Measurements from ENCODE around the gene TRIM3. TPM values are rescaled to one million over a fixed set of nuclear protein-coding genes. Genes with fewer than 3 reads are reported as not detected.
A peak's percentile ranks its signal among the peaks of the same experiment; 100 is the strongest.

The TRIM3 gene
- polyA plus RNA-seq, 1 donor from 2014 or later, result 81.7 TPM

- H3K27ac ChIP-seq (ENCODE audit: low read length), result peak overlapping the region; percentile 95
- H3K9me3 ChIP-seq (ENCODE audit: low read length), result no peaks in the 10 kb centered on the region
- peaks cover 61% of the 10 kb centered on the region for H3K79me2 ChIP-seq (replicated peaks; ENCODE audit: insufficient read depth, low read length)
- H3K4me2 ChIP-seq (ENCODE audit: low read length), result peak overlapping the region; percentile 90
- H3K36me3 ChIP-seq (ENCODE audit: insufficient read depth, low read length), result no peaks in the 10 kb centered on the region
- no peaks in the 10 kb centered on the region for H3K9me2 ChIP-seq (ENCODE audit: insufficient read depth, low read length)
- TF ChIP-seq EP300 (conservative IDR thresholded peaks at IDR 0.05; ENCODE audit: poor library complexity, severe bottlenecking) (peak; percentile 55), MXI1 (conservative IDR thresholded peaks at IDR 0.05; ENCODE audit: poor library complexity, severe bottlenecking) (peak; percentile 45), CTCF (IDR thresholded peaks at IDR 0.05; ENCODE audit: poor library complexity, severe bottlenecking) (no peak), POLR2AphosphoS5 (IDR thresholded peaks at IDR 0.05) (peak; percentile 74), SMC3 (conservative IDR thresholded peaks at IDR 0.05; ENCODE audit: poor library complexity) (no peak), TAF1 (IDR thresholded peaks at IDR 0.05; ENCODE audit: low read depth) (peak; percentile 63)
- no peaks in the 10 kb centered on the region for H4K20me1 ChIP-seq (ENCODE audit: insufficient read depth)
- H3K4me3 ChIP-seq (ENCODE audit: low read length), result peak overlapping the region; percentile 68
- H3F3A ChIP-seq (ENCODE audit: insufficient read depth, low read length, poor library complexity, severe bottlenecking), result no peaks in the 10 kb centered on the region
- H3K9ac ChIP-seq (ENCODE audit: low read length), result peak overlapping the region; percentile 82
- H3K27me3 ChIP-seq (ENCODE audit: insufficient read depth, low read depth, low read length), result no peaks in the 10 kb centered on the region
- H2AFZ ChIP-seq (ENCODE audit: low read depth, low read length), result no peak overlapping the region
Observed at GRCh38 chr11:6405052-6405667, 68.6 kb downstream of the TRIM3 start.

GRCh38 chr11:6404342-6405051, 69.2 kb downstream of the TRIM3 start:
- Histone ChIP-seq H3K36me3 (ENCODE audit: insufficient read depth, low read length) (no peaks in the 10 kb centered on the region), H3K9ac (ENCODE audit: low read length) (peak overlapping the region; percentile 82), H3K27ac (ENCODE audit: low read length) (peak overlapping the region; percentile 95)

More at GRCh38 chr11:6404342-6405051, 69.2 kb downstream of the TRIM3 start:
- Histone ChIP-seq H3K27me3 (ENCODE audit: insufficient read depth, low read depth, low read length) (no peaks in the 10 kb centered on the region), H3K79me2 (replicated peaks; ENCODE audit: insufficient read depth, low read length) (peaks cover 55% of the 10 kb centered on the region), H3K9me3 (ENCODE audit: low read length) (no peaks in the 10 kb centered on the region), H3K9me2 (ENCODE audit: insufficient read depth, low read length) (no peaks in the 10 kb centered on the region), H2AFZ (ENCODE audit: low read depth, low read length) (no peak overlapping the region), H4K20me1 (ENCODE audit: insufficient read depth) (no peaks in the 10 kb centered on the region), H3K4me3 (ENCODE audit: low read length) (peak overlapping the region; percentile 68), H3K4me2 (ENCODE audit: low read length) (peak overlapping the region; percentile 90), H3F3A (ENCODE audit: insufficient read depth, low read length, poor library complexity, severe bottlenecking) (no peaks in the 10 kb centered on the region)
- TF ChIP-seq TAF1 (IDR thresholded peaks at IDR 0.05; ENCODE audit: low read depth) (no peak), POLR2AphosphoS5 (IDR thresholded peaks at IDR 0.05) (no peak), REST (IDR thresholded peaks at IDR 0.05; ENCODE audit: borderline replicate concordance) (no peak), RAD21 (conservative IDR thresholded peaks at IDR 0.05) (no peak), CTCF (IDR thresholded peaks at IDR 0.05; ENCODE audit: poor library complexity, severe bottlenecking) (no peak), EP300 (conservative IDR thresholded peaks at IDR 0.05; ENCODE audit: poor library complexity, severe bottlenecking) (no peak), SMC3 (conservative IDR thresholded peaks at IDR 0.05; ENCODE audit: poor library complexity) (no peak)
